GM21825 (cell line): ENCODE measurements around the gene SPOCK1.

ENCODE experiments used
- ATAC-seq: cut with Tn5 transposase; IDR thresholded peaks from one replicate; pipeline ENCODE4 v1.9.1; 2021; ENCODE audit warnings: mild to moderate bottlenecking, moderate library complexity; ENCODE audit not compliant: unreplicated experiment

Gene SPOCK1

GRCh38 chr5:137129886-137130680, 369.0 kb downstream of the SPOCK1 start:
- ATAC-seq, result no peak

- ATAC-seq, result no peak
These were observed 371.1 kb downstream of the SPOCK1 start for GRCh38 chr5:137128012-137128411.

DNA sequence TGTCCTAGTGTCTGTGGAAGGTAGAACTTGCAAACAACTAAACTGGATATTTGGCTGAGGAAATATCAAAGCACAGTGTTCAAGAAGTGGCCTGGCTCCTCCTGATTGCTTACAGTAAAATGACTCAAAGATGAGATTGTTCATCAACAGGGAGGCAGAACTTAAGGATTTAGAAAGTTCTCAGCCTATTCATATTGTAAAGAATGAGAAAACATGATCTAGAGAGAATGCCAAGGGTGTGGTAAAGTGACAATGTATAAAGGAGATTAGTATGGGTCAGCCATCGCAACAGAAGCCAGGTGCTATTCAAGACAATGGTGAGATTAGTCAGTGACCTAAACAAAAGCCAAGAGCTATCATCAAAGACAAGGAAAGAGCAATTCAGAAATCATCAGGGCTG, 372.3 kb downstream of the SPOCK1 start:
- no peak for ATAC-seq

DNA sequence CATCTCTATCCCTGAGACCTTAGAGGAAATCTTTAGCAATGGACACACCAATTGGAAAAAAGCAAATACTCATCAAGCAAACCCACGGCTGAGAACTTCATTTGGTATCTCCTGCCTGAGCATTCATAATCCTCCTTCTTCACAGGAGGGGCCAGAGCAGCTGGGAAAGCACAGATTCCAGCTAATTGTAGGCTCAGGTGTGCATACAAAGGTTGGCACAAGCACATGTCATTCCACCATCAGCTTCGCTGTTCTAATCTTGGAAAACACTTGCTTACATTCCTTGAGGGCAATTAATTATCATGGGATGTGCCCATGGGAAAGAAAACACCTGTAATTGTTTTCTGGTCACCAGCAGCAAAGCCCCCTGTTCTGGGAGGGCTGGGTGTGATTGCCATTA, 376.6 kb downstream of the SPOCK1 start:
- no peak for ATAC-seq

DNA sequence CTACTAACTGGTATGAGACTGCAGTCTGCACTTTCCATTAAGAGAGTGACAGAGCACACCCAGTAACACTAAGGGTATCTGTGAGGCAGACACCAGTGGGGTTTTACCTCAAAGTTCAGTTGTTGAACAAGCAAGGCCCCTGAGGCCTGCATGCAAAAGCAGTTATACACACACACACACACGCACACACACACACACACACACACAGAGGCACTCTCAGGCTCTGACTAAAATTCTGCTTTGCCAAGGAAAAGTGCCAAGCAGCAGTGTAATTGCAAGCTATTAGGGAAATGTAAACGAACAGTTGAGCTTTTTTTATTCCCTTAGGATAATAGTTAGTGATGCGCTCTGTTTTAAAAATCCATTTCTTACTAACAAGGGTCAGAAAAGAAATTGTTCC, 377.1 kb downstream of the SPOCK1 start:
- no peak for ATAC-seq

DNA sequence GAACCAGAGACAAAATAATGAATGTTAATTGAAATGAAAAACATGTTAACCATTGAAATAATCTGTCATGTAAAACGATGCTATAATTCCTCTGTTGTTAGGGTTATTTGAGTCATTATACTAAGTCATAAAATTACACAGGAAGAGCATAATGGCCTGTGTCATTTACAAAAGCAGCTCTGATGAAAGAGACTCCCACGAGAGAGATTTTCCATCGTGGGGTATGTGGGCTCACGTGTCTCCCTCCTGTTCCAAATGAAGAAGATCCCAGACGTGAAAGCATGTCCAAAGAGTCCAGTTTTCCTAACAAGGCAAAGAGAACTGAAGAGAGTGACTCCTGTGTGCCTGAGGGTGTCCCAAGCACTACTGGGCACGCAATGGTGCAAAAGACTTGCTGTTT, 379.8 kb downstream of the SPOCK1 start:
- no peak for ATAC-seq

GRCh38 chr5:137118629-137119028, 380.5 kb downstream of the SPOCK1 start:
- ATAC-seq, result no peak

DNA sequence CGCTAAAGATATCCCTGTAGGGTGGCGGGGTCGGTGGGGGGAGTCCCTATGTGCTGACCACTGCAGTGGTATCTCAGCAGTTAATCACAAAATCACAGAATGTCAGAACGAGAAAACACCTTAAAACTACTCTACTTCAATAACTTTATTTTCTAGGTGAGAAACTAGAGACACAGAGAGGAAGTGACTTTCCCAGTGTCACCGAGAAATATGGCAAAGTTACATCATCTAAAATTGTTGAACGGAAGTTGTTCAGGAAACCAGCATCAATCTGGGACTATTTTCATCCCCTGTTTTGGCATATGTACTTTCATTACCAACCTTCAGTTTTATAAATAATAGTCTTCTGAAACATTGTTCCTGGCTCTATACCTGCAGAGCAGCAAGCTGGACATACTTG, 384.0 kb downstream of the SPOCK1 start:
- ATAC-seq, result no peak

DNA sequence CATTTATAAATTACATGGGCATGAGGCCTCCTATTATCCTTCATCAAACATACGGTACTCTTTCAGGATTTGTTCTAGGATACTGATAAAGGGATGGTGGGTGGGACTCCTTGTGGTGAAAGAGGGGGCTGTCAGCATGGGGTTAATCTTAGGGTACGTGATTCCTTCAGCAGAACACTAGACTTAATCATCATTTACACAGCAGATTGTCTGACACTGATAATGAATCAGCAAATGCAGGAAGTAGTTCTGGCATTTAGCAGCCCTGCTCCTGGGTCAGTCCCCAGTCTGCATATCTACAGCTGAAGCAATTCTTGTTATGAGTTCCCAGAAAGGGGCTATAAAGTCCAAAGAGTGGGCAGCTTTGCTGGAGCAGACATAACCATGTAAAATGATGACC, 384.6 kb downstream of the SPOCK1 start:
- ATAC-seq, result no peak

DNA sequence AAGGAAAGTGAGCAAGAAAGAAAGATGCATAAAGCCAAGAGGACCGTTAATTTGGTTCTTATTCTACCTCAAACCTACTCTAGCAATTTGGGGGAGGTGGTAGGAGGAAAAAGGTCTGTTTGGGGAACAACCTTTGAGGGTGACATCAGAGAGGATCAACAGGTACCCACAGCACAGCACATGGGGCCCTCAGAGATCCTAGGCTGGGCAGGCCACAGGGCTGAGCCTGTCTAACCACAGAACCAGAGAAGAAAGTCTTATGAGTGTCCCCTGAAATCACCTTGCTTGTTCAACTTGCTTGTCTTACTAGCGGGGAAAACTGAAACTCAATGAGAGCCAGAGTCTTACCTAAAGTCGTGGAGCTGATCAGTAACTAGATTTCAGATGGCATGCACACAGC, 385.2 kb downstream of the SPOCK1 start:
- no peak for ATAC-seq

DNA sequence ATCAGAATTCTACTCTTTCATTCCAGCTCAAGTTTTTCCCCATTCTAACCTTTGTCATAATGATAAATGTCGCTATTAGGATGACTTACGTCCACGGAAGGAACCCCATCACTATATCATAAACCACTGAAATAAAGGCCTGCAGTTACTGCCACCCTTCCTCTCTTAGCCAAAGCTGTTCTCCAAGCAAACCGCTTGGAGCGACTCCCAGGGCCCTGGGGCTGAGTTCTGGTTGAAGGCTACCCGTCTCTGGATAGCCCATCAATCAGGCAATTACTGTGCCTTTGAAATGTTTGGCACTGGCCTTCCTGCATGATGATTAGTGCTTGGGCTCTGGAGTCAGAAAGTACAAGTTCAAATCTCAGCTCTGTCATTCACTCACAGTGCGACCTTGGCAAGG, 386.0 kb downstream of the SPOCK1 start:
- ATAC-seq, result no peak

DNA sequence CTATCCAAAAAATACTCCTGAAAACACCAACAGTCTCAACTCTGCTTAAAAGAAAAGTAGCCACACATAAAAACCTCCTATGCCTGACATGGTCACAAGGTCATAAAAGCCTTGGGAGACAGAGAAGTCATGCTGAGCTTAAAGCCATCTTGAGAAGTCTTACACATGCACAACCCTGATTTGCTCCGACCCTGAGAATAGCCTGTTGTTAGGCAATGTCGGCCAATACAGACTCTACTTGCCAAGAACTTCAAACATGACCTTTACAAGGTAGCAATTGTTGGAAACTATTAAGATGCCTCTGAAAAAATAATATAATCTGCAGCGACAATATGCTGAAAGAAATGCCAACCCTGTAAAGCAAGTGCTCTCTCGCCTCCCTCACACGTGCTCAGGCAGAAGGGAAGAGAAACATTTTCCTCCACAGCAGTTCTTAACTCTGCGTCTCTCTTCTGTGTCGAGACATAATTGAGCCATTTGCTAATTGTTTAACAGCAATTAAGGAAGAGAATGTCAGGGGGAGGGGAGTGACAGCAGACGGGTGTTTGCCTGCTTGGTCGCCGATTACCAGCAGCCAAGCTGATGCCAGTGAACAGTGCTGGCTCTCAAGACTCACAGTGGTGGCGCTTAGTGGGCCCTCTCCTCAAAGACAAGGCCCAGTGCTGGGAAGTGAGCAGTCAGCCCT, 393.6 kb downstream of the SPOCK1 start:
- ATAC-seq, result no peak

DNA sequence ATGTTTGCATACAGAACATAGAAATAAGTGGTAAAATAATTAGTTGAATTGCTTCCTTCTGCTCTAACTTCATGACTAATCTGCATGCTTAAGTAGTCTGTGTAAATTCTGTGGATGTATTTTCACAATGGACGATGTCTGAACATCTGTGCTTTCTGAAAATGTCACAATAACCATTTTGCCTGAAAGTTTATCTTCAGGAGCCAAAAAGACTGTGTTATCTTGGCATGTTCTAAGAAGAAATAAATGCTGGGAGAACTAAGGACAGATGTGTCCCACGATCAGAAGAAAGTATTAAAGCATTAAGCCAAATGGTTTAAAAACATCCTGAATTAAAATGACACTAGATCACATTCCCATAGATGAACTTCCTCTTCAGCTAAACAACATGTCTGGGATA, 397.6 kb downstream of the SPOCK1 start:
- ATAC-seq, result no peak

DNA sequence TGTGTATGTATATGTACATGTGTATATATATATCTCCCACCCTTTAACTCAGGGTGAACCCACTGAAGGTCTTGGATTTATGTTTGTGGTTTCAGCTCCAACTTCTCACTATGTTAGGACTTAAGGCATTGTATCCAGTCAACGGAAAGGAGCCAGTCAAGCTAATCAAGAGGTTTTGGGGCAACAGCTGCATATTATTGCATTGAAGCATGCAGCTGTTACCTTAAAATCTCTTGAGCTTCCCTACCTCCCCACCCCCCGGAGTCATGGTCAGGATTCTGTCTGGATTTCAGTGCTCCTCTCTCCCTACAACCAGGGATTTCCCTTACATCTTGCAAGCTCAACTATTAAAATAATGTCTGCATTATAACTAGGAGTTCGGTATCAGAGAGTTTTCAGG, 399.5 kb downstream of the SPOCK1 start:
- no peak for ATAC-seq

DNA sequence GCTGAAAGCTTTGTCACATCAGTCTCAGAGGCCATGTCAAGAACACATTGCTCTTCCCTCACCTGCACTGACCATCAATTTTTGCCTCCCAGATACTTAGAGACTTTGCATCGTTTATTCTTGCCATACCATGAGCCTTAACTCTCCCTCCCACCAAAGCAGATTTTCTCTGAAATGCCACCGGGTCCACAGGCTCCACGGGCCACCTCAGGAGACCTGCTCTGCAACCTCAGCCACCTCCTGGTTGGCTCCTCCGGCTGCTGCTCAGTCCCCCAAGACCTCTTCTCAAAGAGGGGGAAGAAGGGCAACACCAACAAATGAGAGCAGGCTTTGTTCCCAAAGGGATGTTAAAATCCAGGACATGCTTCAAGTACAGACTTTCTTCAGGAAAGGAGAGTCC, 400.5 kb downstream of the SPOCK1 start:
- ATAC-seq, result no peak

DNA sequence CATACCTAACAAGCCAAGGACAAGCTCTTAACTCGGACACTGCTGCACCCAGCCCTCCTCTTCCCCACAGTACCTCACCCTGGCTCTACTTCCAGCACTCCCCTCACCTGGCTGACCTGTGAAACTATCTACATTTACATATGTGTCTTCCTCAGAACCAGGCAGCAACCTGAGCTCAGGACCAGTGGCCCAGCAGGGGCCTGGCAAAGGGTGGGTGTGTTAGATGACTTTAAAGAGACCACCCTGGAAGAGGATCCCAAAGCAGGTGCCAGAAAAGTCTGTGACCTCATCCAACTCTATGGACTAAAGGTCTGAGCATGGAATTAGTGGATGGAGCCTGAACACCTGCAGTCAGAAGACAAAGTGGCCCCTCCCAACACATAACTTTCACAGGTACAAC, 400.9 kb downstream of the SPOCK1 start:
- ATAC-seq, result no peak

DNA sequence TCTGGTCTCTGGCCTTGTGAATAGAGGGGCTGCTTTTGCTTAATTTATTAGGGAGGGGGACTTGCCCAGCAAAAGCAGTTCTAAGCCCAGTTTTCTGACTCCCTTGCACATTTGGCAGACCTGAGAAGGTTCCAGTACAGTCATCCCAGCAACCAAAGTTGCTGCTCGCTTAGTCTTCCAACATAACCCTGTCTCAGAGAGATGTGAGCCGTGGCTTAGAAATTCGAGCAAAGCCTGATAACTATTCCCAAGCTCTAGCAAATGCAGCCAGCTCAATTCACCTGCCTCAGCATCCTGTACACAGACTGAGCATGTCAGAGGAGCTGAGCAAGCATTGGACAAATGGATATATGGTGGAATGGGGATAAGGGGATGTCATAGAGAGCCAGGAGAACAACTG, 401.9 kb downstream of the SPOCK1 start:
- no peak for ATAC-seq

GRCh38 chr5:137096149-137097103, 402.7 kb downstream of the SPOCK1 start:
- ATAC-seq, result no peak

GRCh38 chr5:137095597-137095996, 403.5 kb downstream of the SPOCK1 start:
- no peak for ATAC-seq

- no peak for ATAC-seq
These were observed 406.3 kb downstream of the SPOCK1 start for GRCh38 chr5:137092831-137093230.

- no peak for ATAC-seq
These were observed 407.7 kb downstream of the SPOCK1 start for GRCh38 chr5:137091472-137091871.
